ENCODE results near the gene GPR87. TPM values are rescaled to one million over a fixed set of nuclear protein-coding genes. Genes with fewer than 3 reads are reported as not detected.

Gene GPR87
- total RNA-seq, 1 donor: not detected

DNA sequence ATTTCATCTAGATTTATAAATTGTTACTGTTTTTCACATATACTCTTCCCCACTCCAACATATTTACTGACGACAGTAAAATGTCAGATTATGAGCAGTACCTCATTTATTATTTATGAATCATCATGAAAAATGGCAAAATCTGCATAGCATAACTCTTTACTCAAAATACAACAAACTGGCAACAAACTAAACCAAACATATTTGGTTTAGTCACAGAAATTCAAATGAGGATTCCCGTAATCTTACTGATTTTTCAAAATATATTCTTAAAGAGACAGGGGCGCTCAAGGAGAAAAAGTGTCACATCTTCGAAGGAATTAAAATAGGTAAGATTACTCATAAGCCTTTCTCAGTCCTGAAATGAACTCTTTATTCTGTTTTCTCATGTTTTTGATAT is 3.0 kb upstream of the GPR87 start:
- H3K79me2 ChIP-seq (ENCODE audit: insufficient read depth, low read length): no peaks in the 10 kb centered on the region
- H4K20me1 ChIP-seq (ENCODE audit: insufficient read depth, low read length): no peaks in the 10 kb centered on the region
- no peak for TF ChIP-seq CTCF (IDR thresholded peaks at IDR 0.05; ENCODE audit: extremely low read depth, low read depth, low read length)
- H3K4me3 ChIP-seq (ENCODE audit: insufficient read depth, low read length): no peak overlapping the region
- H3K27me3 ChIP-seq (ENCODE audit: insufficient read depth, low read length): no peaks in the 10 kb centered on the region
- H3K4me1 ChIP-seq (ENCODE audit: insufficient read depth, low read length): peaks cover 31% of the 10 kb centered on the region
- H3K36me3 ChIP-seq (ENCODE audit: insufficient read depth, low read length): no peaks in the 10 kb centered on the region
- no peaks in the 10 kb centered on the region for H3K9me3 ChIP-seq (ENCODE audit: low read depth, low read length)
- DNase-seq (ENCODE audit: insufficient read length, low spot score, missing footprints): peak; percentile 57
- peak overlapping the region; percentile 3 for H2AFZ ChIP-seq (ENCODE audit: low read length)
- H3K27ac ChIP-seq (ENCODE audit: low read depth, low read length): peak overlapping the region; percentile 2
- H3K4me2 ChIP-seq (ENCODE audit: insufficient read depth, low read length): peak overlapping the region; percentile 4

DNA sequence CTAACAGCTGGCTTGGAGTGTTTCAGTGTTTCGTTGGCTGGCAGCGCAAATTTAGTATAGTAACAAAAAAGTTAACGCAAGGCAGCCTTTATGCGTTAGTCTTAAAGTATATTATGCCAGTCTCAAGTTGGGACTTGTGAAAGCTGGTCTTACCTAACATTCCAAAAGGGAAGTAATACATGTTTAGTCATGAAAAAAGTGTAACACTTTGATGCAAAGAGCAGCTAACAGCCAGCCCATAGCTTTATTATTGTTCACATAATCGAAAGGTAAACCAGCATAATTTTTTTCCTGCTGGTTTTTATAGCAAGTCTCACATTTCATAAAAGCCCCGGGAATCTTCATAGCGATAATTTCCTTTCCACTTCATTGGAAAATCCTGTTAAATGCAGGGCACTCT is 2.4 kb upstream of the GPR87 start:
- Histone ChIP-seq H3K27ac (ENCODE audit: low read depth, low read length) (peak overlapping the region; percentile 2), H3K9me3 (ENCODE audit: low read depth, low read length) (no peaks in the 10 kb centered on the region), H3K79me2 (ENCODE audit: insufficient read depth, low read length) (no peaks in the 10 kb centered on the region), H4K20me1 (ENCODE audit: insufficient read depth, low read length) (no peaks in the 10 kb centered on the region), H3K4me2 (ENCODE audit: insufficient read depth, low read length) (no peak overlapping the region), H3K36me3 (ENCODE audit: insufficient read depth, low read length) (no peaks in the 10 kb centered on the region), H3K27me3 (ENCODE audit: insufficient read depth, low read length) (no peaks in the 10 kb centered on the region), H3K4me3 (ENCODE audit: insufficient read depth, low read length) (no peak overlapping the region), H3K4me1 (ENCODE audit: insufficient read depth, low read length) (peaks cover 31% of the 10 kb centered on the region), H2AFZ (ENCODE audit: low read length) (no peak overlapping the region)
- TF ChIP-seq CTCF (IDR thresholded peaks at IDR 0.05; ENCODE audit: extremely low read depth, low read depth, low read length): no peak
- DNase-seq (ENCODE audit: insufficient read length, low spot score, missing footprints): no peak

GRCh38 chr3:151318313-151318712 is 1.7 kb upstream of the GPR87 start:
- Histone ChIP-seq H3K9me3 (ENCODE audit: low read depth, low read length) (no peaks in the 10 kb centered on the region), H3K79me2 (ENCODE audit: insufficient read depth, low read length) (no peaks in the 10 kb centered on the region), H3K27ac (ENCODE audit: low read depth, low read length) (no peak overlapping the region), H4K20me1 (ENCODE audit: insufficient read depth, low read length) (no peaks in the 10 kb centered on the region), H3K4me1 (ENCODE audit: insufficient read depth, low read length) (peaks cover 31% of the 10 kb centered on the region), H3K4me2 (ENCODE audit: insufficient read depth, low read length) (no peak overlapping the region), H3K36me3 (ENCODE audit: insufficient read depth, low read length) (no peaks in the 10 kb centered on the region), H3K4me3 (ENCODE audit: insufficient read depth, low read length) (no peak overlapping the region), H3K27me3 (ENCODE audit: insufficient read depth, low read length) (no peaks in the 10 kb centered on the region), H2AFZ (ENCODE audit: low read length) (no peak overlapping the region)
- no peak for DNase-seq (ENCODE audit: insufficient read length, low spot score, missing footprints)
- TF ChIP-seq CTCF (IDR thresholded peaks at IDR 0.05; ENCODE audit: extremely low read depth, low read depth, low read length): no peak

DNA sequence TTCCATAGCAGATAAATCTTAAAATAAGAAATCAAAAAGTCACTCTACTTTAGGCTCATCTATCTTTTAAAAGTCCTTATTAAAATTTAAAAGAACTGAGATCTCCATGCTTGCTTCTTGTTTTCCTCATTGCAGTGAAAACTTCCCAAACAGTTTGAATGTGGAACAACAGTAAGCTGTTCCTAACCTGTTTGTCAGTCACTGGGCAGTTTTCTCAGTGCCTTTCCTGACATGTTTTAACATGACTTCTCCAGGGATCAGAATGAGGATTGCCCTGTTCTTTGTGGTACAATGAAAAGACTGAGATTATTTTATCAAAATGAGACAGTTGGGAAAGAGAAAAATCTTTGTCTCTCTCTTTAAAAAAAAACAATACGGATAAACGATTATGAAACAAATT is 774 bp downstream of the GPR87 start:
- H2AFZ ChIP-seq (ENCODE audit: low read length): no peak overlapping the region
- H3K27ac ChIP-seq (ENCODE audit: low read depth, low read length): no peak overlapping the region
- H3K36me3 ChIP-seq (ENCODE audit: insufficient read depth, low read length): no peaks in the 10 kb centered on the region
- peaks cover 31% of the 10 kb centered on the region for H3K4me1 ChIP-seq (ENCODE audit: insufficient read depth, low read length)
- H3K4me2 ChIP-seq (ENCODE audit: insufficient read depth, low read length): no peak overlapping the region
- DNase-seq (ENCODE audit: insufficient read length, low spot score, missing footprints): no peak
- H4K20me1 ChIP-seq (ENCODE audit: insufficient read depth, low read length): no peaks in the 10 kb centered on the region
- H3K4me3 ChIP-seq (ENCODE audit: insufficient read depth, low read length): no peak overlapping the region
- H3K9me3 ChIP-seq (ENCODE audit: low read depth, low read length): no peaks in the 10 kb centered on the region
- no peaks in the 10 kb centered on the region for H3K79me2 ChIP-seq (ENCODE audit: insufficient read depth, low read length)
- H3K27me3 ChIP-seq (ENCODE audit: insufficient read depth, low read length): no peaks in the 10 kb centered on the region
- TF ChIP-seq CTCF (IDR thresholded peaks at IDR 0.05; ENCODE audit: extremely low read depth, low read depth, low read length): no peak
